Measurements from ENCODE around the gene KRTAP4-7.
"Not testable (repeated sequence)": the region's sequence is repeated elsewhere in the genome, so short reads cannot be mapped to it uniquely, and the experiment has no call there.

GRCh38 chr17:41054556-41054955 lies 29.4 kb upstream of the KRTAP4-7 start:
- TF ChIP-seq CTCF (IDR thresholded peaks at IDR 0.05); TEAD4 (IDR thresholded peaks at IDR 0.05; ENCODE audit: borderline replicate concordance, insufficient read depth); GABPA (IDR thresholded peaks at IDR 0.05; ENCODE audit: low read depth); TAF1 (IDR thresholded peaks at IDR 0.05; ENCODE audit: borderline replicate concordance, low read depth, low read length); USF1 (IDR thresholded peaks at IDR 0.05; ENCODE audit: borderline replicate concordance, low read depth); POLR2AphosphoS5 (IDR thresholded peaks at IDR 0.05; ENCODE audit: low read depth, low read length); MXI1 (IDR thresholded peaks at IDR 0.05; ENCODE audit: low read depth, low read length); RAD21 (IDR thresholded peaks at IDR 0.05; ENCODE audit: low read length); ZBTB33 (IDR thresholded peaks at IDR 0.05; ENCODE audit: borderline replicate concordance, low read depth): not testable (repeated sequence)
